DMS153 treated with DMSO at 0.1 percent for 48 hours (cell line): ENCODE results near the gene TMEM176A.
A peak's percentile ranks its signal among the peaks of the same experiment; 100 is the strongest.

Source experiments
- DNase-seq: peaks from one replicate; lab custom pipeline; 2025; ENCODE audit not compliant: unreplicated experiment; lab: John Stamatoyannopoulos, UW

Gene TMEM176A

DNA sequence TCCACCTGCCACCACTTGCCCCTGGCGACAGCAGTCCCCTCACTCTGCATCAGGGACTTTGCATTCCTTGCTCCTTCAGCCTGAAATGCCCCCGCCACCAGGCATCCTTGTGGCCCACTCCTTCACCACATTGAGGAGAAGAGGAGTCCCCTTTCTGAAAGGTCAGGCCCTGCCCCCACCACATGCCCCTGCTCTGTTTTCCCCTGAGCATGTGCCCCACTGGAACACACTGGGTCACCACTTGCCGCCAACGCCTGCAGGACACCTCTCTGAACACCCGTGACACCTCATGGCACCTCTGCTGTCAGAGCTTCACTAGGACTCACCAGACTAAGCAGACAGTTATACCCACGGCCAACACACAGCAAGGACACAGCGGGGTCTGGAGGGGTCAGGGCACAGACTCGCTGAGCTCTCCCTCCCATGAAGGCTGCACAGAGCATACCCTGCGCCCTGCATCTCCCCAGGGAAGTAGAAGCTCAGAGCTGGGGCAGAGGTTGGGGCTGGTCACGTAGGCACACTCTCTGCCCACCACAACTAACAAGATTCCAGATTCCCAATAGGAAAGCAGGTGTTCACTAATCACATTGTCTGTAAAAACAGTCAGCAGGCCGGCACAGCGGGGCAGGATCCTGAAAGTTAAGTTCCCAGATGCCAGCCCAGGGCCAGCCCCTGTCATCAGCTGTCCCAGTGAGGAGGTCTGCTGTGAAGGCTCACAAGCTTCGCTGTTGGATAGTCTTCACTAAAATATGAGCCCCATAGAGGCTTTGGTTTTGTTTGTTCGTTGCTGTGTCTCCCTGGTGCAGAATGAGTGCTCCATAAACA lies 45.9 kb downstream of the TMEM176A start:
- DNase-seq = no peak

DNA sequence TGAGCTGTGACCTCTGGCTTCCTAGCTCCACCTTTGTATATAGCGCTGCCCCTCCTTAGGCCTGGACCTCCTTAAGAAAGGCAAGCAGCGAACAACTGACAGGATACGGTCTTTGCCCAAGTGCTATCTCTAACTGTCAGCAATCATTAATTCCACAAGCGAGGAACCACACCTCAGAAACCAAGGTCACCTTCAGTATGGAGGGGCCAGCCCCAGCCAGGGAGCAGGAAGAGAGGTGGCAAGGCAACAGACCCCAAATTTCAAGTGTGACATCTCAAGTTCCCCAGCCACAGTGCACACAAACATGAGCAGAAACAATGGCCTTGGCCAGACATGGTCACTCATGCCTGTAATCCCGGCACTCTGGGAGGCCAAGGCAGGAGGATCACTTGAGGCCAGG lies 47.0 kb downstream of the TMEM176A start:
- no peak for DNase-seq

DNA sequence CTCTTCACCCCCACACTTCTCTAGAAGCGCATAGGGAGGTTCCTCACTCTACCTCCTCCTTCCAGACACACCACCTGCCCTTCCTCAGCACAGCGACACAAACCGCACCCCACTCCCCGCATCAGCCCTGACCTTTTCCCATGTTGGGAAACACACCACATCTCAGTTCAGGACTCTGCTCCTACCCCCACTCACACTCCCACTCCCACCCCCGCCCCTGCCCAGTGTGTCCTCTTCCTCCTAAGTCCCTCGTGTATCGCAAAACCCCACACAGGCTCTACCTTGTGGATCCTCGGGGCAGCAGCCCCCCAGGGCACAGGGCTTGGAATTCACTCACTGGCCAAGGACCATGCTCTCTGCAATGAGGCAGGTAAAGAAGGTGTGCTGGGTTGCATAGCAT lies 47.5 kb downstream of the TMEM176A start:
- DNase-seq = no peak

DNA sequence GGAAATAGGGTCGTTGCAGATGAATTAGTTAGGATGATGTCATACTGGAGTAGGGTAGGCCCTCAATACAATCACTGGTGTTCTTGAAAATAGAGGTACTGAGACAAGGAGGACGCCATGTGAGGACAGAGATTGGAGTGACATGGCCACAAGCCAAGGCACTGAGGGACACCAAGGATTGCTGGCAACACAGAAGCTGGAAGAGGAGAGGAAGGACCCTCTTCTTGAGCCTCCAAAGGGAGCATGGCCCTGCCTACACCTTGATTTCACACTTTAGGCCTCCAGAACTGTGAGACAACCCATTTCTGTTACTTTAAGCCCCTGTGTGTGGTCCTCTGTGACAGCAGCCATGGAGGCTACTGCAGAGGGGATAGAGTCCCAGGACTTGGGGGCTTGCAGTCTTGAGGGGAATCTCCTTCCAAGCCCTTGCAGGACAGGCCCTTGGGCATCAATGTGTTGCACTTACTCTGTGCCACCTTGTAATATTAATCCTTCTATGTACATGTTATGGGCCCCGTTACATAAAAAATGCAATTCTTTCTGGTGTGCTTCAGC lies 48.1 kb downstream of the TMEM176A start:
- DNase-seq = no peak

DNA sequence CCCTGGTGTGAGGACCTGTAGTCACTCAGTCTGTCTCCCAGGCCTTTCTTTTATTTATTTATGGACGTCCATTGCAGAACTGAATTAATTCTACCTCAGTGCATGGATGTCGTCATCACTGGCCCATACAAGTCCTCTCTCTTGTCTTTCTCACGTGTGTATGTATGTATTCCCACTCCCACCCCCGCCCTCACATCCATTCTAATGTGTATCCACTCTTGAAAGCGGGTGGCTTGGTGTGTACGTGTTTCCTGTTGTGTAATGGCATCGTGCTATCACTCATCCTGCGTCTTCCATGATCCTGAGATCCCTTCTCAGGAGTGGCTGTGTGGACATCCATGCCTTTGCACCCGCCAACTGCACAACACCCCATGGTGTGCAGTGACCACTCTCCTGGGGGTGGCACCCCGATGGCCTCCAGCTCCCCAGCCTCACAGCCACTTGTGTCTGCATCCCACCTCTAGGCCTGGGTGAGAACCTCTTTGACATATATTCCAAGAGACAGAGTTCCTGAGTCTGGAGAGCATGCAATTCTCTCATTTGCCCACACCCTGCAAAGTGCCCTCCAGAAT lies 48.7 kb downstream of the TMEM176A start:
- no peak for DNase-seq

DNA sequence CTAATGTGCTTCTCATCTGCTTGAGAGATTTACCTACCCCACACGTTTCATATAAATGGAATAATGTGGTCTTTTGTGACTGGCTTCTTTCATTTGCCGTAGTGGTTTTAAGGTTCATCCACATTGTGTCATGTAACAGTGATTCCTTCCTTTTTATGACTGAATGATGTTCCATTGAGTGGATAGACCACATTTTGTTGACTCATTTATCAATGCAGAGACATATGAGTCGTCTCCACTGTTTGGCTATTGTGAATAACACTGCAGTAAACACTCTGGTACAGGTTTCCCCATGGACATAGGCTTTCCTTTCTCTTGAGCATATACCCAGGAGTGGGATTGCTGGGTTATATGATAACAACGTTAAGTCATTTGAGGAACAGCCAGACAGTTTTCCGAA lies 49.7 kb downstream of the TMEM176A start:
- no peak for DNase-seq

DNA sequence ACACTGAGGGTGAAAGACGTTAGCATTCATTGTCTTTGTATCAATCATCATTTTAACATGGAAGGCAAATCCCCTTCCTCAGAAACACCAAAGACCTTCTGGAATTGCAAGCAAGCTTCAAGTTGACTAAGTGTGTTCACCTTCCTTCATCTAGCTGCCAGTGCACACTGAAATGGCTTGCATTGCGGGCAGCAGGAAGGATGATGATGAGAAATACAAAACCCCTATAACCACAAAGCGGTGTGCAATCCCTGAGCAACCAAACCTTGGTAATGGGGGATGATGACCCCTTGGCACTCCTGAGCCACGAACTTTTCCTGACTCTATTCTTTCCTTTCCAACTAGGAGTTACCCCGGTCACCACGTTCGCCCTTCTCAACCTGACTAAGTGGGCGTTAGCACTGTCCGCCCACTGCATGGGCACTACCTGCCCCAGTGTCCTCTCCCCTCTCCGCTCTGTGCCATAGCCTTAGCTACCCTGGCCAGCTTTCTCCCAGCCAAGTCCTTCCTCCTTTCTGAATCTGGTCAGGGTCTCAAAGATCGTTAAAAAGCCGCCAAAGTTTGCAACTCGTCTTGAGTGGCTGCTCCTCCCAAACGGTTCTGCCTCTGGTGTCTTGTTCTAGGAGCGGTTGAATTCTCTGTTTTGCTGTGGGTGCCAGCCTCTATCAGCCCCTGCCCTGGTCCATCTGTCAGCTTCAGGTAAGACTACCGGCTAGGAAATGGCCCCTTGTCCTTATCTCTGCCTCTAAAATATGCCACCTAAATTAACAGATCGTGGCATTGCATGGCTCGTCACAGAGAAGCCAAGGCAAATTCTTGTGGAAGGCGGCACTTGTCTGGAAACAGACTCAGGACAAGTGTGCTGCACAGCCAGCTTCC lies 51.2 kb downstream of the TMEM176A start:
- DNase-seq = no peak

DNA sequence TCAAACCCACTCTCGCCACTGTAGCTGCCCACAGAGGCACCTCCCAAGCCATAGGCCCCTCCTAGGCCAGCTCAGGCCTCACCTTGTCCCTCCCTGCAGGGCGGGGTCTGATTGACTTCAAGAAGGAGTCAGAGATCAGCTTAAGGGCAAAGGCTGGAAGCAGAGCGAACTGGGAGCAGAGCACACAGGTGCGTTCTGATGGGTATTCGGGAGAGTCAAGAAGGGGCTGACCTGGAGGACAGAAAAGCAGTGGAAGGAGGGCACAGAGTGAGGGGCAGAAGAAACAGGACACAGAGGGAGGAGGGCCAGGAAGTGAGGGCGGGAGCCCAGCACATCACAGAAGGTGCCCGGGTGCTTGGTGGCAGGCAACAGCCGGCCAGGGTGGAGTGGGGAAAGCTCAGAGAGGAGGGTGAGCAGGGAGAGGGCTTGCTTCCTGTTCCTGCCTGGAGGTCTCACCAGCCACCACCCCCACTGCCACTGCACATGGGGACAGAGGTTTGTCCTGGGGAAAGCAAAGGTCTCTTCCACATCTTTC lies 51.9 kb downstream of the TMEM176A start, which contains the start of gene AOC1:
AOC1 (plus strand) TSS at position 147 of the 535 bp plus-strand sequence. CDS start 3,954 bp downstream, outside the sequence.
- DNase-seq = peak; percentile 57

DNA sequence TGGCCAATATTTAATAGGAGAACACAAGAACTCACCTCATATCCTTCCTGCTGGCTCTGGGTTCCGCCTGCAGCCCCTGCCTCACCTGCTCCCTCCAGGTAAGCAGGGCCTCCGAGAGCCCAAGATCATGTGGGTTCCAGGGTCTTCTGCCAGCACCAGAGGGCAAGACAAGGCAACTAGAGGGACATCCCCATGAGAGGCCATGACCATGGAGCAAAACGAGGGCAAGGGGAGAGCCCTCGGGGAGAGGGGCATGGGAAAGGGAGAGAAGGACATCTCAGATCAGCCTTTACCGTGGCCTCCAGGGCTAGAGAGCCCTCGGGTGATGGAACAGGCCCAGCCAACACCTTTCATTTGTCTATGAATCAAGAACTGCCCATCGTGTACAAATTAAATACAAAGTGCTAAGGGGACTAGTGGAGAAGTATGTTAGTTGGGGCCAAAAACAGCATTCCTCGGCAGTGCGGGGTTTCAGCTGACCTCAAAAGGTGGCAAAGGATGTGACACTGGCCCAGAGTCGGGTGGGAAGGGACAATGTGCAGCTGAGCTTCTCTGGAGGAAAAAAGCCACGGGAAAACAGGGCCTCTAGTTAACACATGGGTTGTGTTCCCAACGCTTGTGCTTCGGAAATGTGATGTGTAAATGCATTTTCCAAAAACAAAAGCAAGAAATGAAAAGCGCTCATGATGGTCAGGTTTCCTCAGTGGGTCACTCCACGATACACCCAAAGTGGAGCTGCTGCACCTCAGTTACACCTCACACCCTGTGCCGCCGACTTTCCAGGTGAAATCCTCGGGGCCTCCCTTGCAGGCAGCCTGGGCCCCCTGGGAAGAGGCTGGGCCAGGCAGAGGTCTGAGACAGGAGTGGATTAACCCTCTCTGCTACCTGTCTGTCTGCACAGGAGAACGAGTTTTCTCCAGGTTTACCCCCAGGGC lies 53.8 kb downstream of the TMEM176A start:
- DNase-seq = no peak
